ENCODE results near the gene UBE3B.

UBE3B gene

GRCh38 chr12:109510196-109510595 lies 32.8 kb downstream of the UBE3B start:
- no peak for ATAC-seq
- TF ChIP-seq OSR1 (CRISPR knock-in tag; IDR thresholded peaks at IDR 0.05) (no peak), TOX (CRISPR knock-in tag; IDR thresholded peaks at IDR 0.05; ENCODE audit: borderline replicate concordance) (no peak), BACH2 (CRISPR knock-in tag; IDR thresholded peaks at IDR 0.05; ENCODE audit: borderline replicate concordance) (no peak), ZNF8 (CRISPR knock-in tag; IDR thresholded peaks at IDR 0.05) (no peak), ARNTL (CRISPR knock-in tag; IDR thresholded peaks at IDR 0.05; ENCODE audit: borderline replicate concordance, low read depth) (no peak), RARB (CRISPR knock-in tag; IDR thresholded peaks at IDR 0.05) (no peak), ZNF565 (CRISPR knock-in tag; conservative IDR thresholded peaks at IDR 0.05; ENCODE audit: low read depth) (no peak)
- TF ChIP-seq, protein P1, sequence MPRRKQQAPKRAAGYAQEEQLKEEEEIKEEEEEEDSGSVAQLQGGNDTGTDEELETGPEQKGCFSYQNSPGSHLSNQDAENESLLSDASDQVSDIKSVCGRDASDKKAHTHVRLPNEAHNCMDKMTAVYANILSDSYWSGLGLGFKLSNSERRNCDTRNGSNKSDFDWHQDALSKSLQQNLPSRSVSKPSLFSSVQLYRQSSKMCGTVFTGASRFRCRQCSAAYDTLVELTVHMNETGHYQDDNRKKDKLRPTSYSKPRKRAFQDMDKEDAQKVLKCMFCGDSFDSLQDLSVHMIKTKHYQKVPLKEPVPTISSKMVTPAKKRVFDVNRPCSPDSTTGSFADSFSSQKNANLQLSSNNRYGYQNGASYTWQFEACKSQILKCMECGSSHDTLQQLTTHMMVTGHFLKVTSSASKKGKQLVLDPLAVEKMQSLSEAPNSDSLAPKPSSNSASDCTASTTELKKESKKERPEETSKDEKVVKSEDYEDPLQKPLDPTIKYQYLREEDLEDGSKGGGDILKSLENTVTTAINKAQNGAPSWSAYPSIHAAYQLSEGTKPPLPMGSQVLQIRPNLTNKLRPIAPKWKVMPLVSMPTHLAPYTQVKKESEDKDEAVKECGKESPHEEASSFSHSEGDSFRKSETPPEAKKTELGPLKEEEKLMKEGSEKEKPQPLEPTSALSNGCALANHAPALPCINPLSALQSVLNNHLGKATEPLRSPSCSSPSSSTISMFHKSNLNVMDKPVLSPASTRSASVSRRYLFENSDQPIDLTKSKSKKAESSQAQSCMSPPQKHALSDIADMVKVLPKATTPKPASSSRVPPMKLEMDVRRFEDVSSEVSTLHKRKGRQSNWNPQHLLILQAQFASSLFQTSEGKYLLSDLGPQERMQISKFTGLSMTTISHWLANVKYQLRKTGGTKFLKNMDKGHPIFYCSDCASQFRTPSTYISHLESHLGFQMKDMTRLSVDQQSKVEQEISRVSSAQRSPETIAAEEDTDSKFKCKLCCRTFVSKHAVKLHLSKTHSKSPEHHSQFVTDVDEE (CRISPR knock-in tag; IDR thresholded peaks at IDR 0.05), result no peak
- TF ChIP-seq, protein P2, sequence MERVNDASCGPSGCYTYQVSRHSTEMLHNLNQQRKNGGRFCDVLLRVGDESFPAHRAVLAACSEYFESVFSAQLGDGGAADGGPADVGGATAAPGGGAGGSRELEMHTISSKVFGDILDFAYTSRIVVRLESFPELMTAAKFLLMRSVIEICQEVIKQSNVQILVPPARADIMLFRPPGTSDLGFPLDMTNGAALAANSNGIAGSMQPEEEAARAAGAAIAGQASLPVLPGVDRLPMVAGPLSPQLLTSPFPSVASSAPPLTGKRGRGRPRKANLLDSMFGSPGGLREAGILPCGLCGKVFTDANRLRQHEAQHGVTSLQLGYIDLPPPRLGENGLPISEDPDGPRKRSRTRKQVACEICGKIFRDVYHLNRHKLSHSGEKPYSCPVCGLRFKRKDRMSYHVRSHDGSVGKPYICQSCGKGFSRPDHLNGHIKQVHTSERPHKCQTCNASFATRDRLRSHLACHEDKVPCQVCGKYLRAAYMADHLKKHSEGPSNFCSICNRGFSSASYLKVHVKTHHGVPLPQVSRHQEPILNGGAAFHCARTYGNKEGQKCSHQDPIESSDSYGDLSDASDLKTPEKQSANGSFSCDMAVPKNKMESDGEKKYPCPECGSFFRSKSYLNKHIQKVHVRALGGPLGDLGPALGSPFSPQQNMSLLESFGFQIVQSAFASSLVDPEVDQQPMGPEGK (CRISPR knock-in tag; IDR thresholded peaks at IDR 0.05; ENCODE audit: borderline replicate concordance), result no peak
- TF ChIP-seq, protein P3, sequence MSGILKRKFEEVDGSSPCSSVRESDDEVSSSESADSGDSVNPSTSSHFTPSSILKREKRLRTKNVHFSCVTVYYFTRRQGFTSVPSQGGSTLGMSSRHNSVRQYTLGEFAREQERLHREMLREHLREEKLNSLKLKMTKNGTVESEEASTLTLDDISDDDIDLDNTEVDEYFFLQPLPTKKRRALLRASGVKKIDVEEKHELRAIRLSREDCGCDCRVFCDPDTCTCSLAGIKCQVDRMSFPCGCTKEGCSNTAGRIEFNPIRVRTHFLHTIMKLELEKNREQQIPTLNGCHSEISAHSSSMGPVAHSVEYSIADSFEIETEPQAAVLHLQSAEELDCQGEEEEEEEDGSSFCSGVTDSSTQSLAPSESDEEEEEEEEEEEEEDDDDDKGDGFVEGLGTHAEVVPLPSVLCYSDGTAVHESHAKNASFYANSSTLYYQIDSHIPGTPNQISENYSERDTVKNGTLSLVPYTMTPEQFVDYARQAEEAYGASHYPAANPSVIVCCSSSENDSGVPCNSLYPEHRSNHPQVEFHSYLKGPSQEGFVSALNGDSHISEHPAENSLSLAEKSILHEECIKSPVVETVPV (CRISPR knock-in tag; IDR thresholded peaks at IDR 0.05), result no peak
- TF ChIP-seq, protein P4, sequence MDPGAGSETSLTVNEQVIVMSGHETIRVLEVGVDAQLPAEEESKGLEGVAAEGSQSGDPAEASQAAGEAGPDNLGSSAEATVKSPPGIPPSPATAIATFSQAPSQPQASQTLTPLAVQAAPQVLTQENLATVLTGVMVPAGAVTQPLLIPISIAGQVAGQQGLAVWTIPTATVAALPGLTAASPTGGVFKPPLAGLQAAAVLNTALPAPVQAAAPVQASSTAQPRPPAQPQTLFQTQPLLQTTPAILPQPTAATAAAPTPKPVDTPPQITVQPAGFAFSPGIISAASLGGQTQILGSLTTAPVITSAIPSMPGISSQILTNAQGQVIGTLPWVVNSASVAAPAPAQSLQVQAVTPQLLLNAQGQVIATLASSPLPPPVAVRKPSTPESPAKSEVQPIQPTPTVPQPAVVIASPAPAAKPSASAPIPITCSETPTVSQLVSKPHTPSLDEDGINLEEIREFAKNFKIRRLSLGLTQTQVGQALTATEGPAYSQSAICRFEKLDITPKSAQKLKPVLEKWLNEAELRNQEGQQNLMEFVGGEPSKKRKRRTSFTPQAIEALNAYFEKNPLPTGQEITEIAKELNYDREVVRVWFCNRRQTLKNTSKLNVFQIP (CRISPR knock-in tag; IDR thresholded peaks at IDR 0.05; ENCODE audit: borderline replicate concordance, low read depth), result no peak

GRCh38 chr12:109512608-109513007 lies 35.2 kb downstream of the UBE3B start:
- ATAC-seq, result no peak
- no peak for TF ChIP-seq ZNF565 (CRISPR knock-in tag; conservative IDR thresholded peaks at IDR 0.05; ENCODE audit: low read depth)

DNA sequence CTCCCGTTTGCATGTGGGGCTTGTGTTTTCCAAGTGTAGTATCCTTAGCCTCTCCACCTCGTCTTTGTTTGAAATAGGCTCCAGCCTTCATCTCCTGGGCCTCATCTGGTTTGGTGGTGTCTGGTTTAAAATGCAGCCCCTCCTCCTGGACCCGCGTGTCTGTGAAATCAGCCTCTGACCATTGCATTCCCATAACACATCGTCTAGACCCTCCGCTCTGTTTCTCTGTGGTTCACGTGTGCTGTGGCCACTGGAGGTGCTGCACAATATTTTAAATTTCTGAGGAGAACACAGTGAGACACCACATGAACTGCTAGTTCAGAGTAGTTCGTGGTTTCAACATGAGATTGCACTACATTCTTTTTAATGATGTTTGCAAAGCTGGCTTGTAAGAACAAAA lies 35.6 kb downstream of the UBE3B start:
- TF ChIP-seq ZNF8 (CRISPR knock-in tag; IDR thresholded peaks at IDR 0.05) (no peak), CREB5 (CRISPR knock-in tag; IDR thresholded peaks at IDR 0.05; ENCODE audit: low read depth) (no peak), ZFP3 (CRISPR knock-in tag; IDR thresholded peaks at IDR 0.05) (no peak), BACH2 (CRISPR knock-in tag; IDR thresholded peaks at IDR 0.05; ENCODE audit: borderline replicate concordance) (no peak), OSR1 (CRISPR knock-in tag; IDR thresholded peaks at IDR 0.05) (no peak), ZFP30 (CRISPR knock-in tag; IDR thresholded peaks at IDR 0.05) (no peak), ZNF70 (CRISPR knock-in tag; IDR thresholded peaks at IDR 0.05) (no peak), ZNF565 (CRISPR knock-in tag; conservative IDR thresholded peaks at IDR 0.05; ENCODE audit: low read depth) (no peak), TCF4 (CRISPR knock-in tag; IDR thresholded peaks at IDR 0.05; ENCODE audit: borderline replicate concordance) (no peak), TOX (CRISPR knock-in tag; IDR thresholded peaks at IDR 0.05; ENCODE audit: borderline replicate concordance) (no peak)
- TF ChIP-seq, protein P2 (CRISPR knock-in tag; IDR thresholded peaks at IDR 0.05; ENCODE audit: borderline replicate concordance), result no peak
- TF ChIP-seq, protein P4 (CRISPR knock-in tag; IDR thresholded peaks at IDR 0.05; ENCODE audit: borderline replicate concordance, low read depth), result no peak
- no peak for ATAC-seq

Measured in SK-N-SH treated with all-trans-retinoic acid at 6 μM for 48 hours (cell line).